HG02571 (cell line): ENCODE measurements around the gene CDC42EP4.

Experiments used
- ATAC-seq: cut with Tn5 transposase; IDR thresholded peaks from one replicate; pipeline ENCODE4 v1.9.1; 2021; ENCODE audit warnings: mild to moderate bottlenecking, moderate library complexity; ENCODE audit not compliant: unreplicated experiment

CDC42EP4 gene

GRCh38 chr17:73311781-73312641 lies at the start of gene CDC42EP4:
TSS of gene CDC42EP4 (minus strand) at chr17:73312001. CDS start at chr17:73286500, 25,501 bp downstream.
- ATAC-seq = peak; percentile 82

GRCh38 chr17:73360961-73361761 lies 49.4 kb upstream of the CDC42EP4 start:
- ATAC-seq = no peak

- ATAC-seq = no peak
These were observed 48.2 kb upstream of the CDC42EP4 start for GRCh38 chr17:73359987-73360410.

GRCh38 chr17:73359352-73359751 lies 47.6 kb upstream of the CDC42EP4 start:
- ATAC-seq = no peak

- no peak for ATAC-seq
These were observed 46.9 kb upstream of the CDC42EP4 start for GRCh38 chr17:73358668-73359067.

GRCh38 chr17:73357981-73358380 lies 46.2 kb upstream of the CDC42EP4 start:
- no peak for ATAC-seq

- ATAC-seq = no peak
These were observed 45.5 kb upstream of the CDC42EP4 start for GRCh38 chr17:73357318-73357717.

- no peak for ATAC-seq
These were observed 44.9 kb upstream of the CDC42EP4 start for GRCh38 chr17:73356561-73357170.

- ATAC-seq = no peak
These were observed 42.9 kb upstream of the CDC42EP4 start for GRCh38 chr17:73354423-73355284.

- ATAC-seq = no peak
These were observed 40.5 kb upstream of the CDC42EP4 start for GRCh38 chr17:73352261-73352660.

- no peak for ATAC-seq
These were observed 40.0 kb upstream of the CDC42EP4 start for GRCh38 chr17:73351764-73352163.

- ATAC-seq = no peak
These were observed 39.1 kb upstream of the CDC42EP4 start for GRCh38 chr17:73350864-73351263.

- ATAC-seq = no peak
These were observed 37.8 kb upstream of the CDC42EP4 start for GRCh38 chr17:73349647-73350046.

GRCh38 chr17:73349138-73349537 lies 37.3 kb upstream of the CDC42EP4 start:
- ATAC-seq = no peak

GRCh38 chr17:73348829-73349095 lies 37.0 kb upstream of the CDC42EP4 start:
- ATAC-seq = no peak

GRCh38 chr17:73348018-73348828 lies 36.4 kb upstream of the CDC42EP4 start:
- ATAC-seq = no peak

GRCh38 chr17:73347351-73347750 lies 35.5 kb upstream of the CDC42EP4 start:
- no peak for ATAC-seq

- no peak for ATAC-seq
These were observed 34.8 kb upstream of the CDC42EP4 start for GRCh38 chr17:73346501-73347162.

GRCh38 chr17:73343739-73344454 lies 32.1 kb upstream of the CDC42EP4 start:
- ATAC-seq = no peak
